GM19438 (cell line): ENCODE results near the gene AHRR.

ENCODE experiments used
- ATAC-seq: cut with Tn5 transposase; IDR thresholded peaks from one replicate; pipeline ENCODE4 v1.9.1; 2021; ENCODE audit warnings: low read depth; ENCODE audit not compliant: unreplicated experiment

Gene AHRR

GRCh38 chr5:435961-436640 lies 114.6 kb downstream of the AHRR start:
- no peak for ATAC-seq

GRCh38 chr5:436641-436975 lies 115.1 kb downstream of the AHRR start:
- ATAC-seq = no peak

GRCh38 chr5:437281-437771 lies 115.8 kb downstream of the AHRR start:
- ATAC-seq = no peak

GRCh38 chr5:438481-438981 lies 117.0 kb downstream of the AHRR start:
- ATAC-seq = no peak

GRCh38 chr5:439181-439580 lies 117.7 kb downstream of the AHRR start:
- ATAC-seq = no peak

GRCh38 chr5:439636-440035 lies 118.1 kb downstream of the AHRR start:
- no peak for ATAC-seq

- no peak for ATAC-seq
Measured at GRCh38 chr5:440401-441201, 119.1 kb downstream of the AHRR start.

GRCh38 chr5:441996-442334 lies 120.5 kb downstream of the AHRR start:
- ATAC-seq = no peak

- peak; percentile 72 for ATAC-seq
Measured at GRCh38 chr5:442335-443238, 121.1 kb downstream of the AHRR start, which contains the start of gene EXOC3. EXOC3 (plus strand) TSS chr5:443176; CDS start chr5:446206, 3,030 bp downstream.

- peak; percentile 19 for ATAC-seq
Measured at GRCh38 chr5:443239-444151, 122.0 kb downstream of the AHRR start.

GRCh38 chr5:444226-444625 lies 122.7 kb downstream of the AHRR start:
- ATAC-seq = no peak

- ATAC-seq = no peak
Measured at GRCh38 chr5:445591-445990, 124.1 kb downstream of the AHRR start.

- no peak for ATAC-seq
Measured at GRCh38 chr5:446066-446882, 124.8 kb downstream of the AHRR start.

GRCh38 chr5:446883-447263 lies 125.4 kb downstream of the AHRR start:
- ATAC-seq = no peak

- no peak for ATAC-seq
Measured at GRCh38 chr5:447501-447900, 126.0 kb downstream of the AHRR start.

- no peak for ATAC-seq
Measured at GRCh38 chr5:448061-448765, 126.7 kb downstream of the AHRR start.

GRCh38 chr5:448766-449090 lies 127.2 kb downstream of the AHRR start:
- no peak for ATAC-seq

- ATAC-seq = no peak
Measured at GRCh38 chr5:449151-449550, 127.6 kb downstream of the AHRR start.
